IPS-15b (cell line): ENCODE data around the gene USP16.

Experiments used
- H3K27me3 ChIP-seq: one replicate; pipeline ENCODE4 v1.6.1; 2013; ENCODE audit warnings: low read length; ENCODE audit not compliant: control insufficient read depth, insufficient read depth
- H3K36me3 ChIP-seq: one replicate; pipeline ENCODE4 v1.6.1; 2013; ENCODE audit warnings: low read length; ENCODE audit not compliant: control insufficient read depth, insufficient read depth
- H3K4me1 ChIP-seq: one replicate; pipeline ENCODE4 v1.6.1; 2013; ENCODE audit warnings: mild to moderate bottlenecking, low read length; ENCODE audit not compliant: control insufficient read depth, insufficient read depth
- H3K4me3 ChIP-seq: one replicate; pipeline ENCODE4 v1.5.1; 2013; ENCODE audit warnings: low read depth, low read length
- H3K9ac ChIP-seq: one replicate; pipeline ENCODE4 v1.6.1; 2013; ENCODE audit warnings: low read depth, mild to moderate bottlenecking, low read length
- H3K9me3 ChIP-seq: one replicate; pipeline ENCODE4 v1.6.1; 2013; ENCODE audit warnings: mild to moderate bottlenecking, low read length; ENCODE audit not compliant: control insufficient read depth, insufficient read depth

The USP16 gene

DNA sequence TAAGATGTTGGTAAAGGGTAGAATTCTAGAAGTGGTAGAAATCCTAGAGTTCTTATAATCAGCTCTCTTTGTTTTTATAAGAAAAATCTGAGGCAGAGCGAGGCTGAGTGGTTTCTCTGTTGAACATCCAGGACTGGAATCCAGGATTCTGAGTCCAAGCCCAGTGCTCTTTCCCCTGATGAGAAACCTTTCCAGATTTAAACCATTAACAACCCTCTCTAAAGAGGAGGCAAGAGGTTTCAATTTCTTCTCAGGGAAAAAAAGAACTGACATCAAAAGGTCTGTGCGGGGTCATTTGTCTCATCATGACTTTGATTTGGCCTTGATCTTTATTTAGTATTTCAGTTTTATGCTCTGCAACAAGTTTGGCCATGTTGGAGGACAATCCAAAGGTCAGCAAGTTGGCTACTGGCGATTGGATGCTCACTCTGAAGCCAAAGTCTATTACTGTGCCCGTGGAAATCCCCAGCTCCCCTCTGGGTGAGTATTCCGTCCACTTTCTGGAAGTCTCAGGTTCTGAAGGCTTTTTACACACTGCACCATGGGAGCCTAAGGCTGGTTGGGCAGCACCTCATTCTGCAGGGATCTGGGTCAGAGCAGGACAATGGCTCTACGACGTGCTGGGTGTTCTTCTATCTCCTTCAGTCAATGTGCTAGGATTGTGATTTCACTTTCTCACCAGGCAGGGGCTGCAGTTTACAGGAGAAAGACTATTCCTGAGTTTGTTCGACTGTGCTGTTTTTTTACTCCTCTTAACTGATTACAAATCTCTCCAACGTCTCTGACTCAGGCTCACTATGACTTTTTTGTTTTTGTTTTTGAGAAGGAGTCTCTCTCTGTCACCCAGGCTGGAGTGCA, 67.9 kb downstream of the USP16 start:
- no peaks in the 10 kb centered on the region for H3K9me3 ChIP-seq
- no peak overlapping the region for H3K4me3 ChIP-seq
- no peaks in the 10 kb centered on the region for H3K27me3 ChIP-seq
- no peaks in the 10 kb centered on the region for H3K4me1 ChIP-seq
- no peak overlapping the region for H3K9ac ChIP-seq
- no peaks in the 10 kb centered on the region for H3K36me3 ChIP-seq

DNA sequence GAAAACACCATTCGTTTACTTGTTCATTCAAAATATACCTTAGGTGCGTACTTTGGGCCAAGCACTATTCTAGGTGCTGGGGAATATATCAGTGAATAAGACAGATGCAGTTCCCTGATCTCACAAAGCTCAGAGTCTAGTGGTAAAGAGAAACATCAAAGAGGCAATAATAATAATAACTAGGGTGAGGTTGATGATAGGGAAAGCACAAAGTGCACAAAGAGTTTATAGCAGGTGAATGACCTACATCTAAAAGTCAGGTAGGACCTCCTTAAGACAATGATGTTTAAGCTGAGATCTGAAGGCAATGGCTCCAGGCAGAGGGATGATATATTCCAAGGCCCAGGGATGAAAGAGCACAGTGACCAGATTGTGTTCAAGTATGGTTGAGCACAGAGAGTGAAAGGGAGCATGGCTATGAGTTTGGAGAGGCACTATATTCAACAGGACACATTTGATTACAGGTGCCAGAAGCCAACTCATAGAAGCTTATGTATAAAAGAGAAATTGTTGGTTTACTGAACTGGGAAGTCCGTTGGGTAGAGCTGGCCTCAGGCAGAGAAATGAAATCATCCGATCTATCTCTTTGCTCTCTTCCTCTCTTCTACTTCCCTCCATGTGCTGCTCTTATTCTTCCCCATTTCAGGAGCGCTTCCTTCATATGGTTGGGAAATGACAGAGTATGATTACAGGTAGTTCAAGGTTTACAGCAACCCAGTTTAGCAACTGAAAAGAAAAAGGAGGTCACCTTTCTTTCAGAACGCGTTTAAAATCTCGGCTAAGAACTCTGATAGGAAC, 71.9 kb downstream of the USP16 start:
- no peaks in the 10 kb centered on the region for H3K9me3 ChIP-seq
- H3K4me1 ChIP-seq, result no peaks in the 10 kb centered on the region
- H3K9ac ChIP-seq, result no peak overlapping the region
- no peaks in the 10 kb centered on the region for H3K36me3 ChIP-seq
- H3K4me3 ChIP-seq, result no peak overlapping the region
- no peaks in the 10 kb centered on the region for H3K27me3 ChIP-seq

DNA sequence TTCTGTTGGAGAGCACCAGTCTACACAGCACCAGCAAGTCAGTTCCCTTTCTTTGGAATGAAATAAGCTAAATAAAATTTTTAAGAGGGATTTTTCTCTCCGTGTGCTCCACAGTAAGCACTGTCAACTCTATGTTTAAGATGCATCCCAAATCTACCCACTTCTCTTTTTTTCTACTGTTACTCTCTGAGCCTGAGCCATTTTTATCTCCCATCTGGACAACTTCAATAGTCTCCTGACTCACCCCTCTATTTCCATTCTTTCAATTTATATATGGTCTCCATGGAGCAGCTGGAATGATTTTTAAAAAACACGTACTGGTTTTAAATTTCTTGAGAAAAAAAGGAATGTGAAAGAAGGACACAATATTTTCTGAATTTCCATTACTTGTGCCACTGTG, 73.7 kb downstream of the USP16 start:
- no peaks in the 10 kb centered on the region for H3K36me3 ChIP-seq
- H3K9ac ChIP-seq, result no peak overlapping the region
- no peaks in the 10 kb centered on the region for H3K27me3 ChIP-seq
- H3K4me1 ChIP-seq, result no peaks in the 10 kb centered on the region
- H3K4me3 ChIP-seq, result no peak overlapping the region
- H3K9me3 ChIP-seq, result no peaks in the 10 kb centered on the region

DNA sequence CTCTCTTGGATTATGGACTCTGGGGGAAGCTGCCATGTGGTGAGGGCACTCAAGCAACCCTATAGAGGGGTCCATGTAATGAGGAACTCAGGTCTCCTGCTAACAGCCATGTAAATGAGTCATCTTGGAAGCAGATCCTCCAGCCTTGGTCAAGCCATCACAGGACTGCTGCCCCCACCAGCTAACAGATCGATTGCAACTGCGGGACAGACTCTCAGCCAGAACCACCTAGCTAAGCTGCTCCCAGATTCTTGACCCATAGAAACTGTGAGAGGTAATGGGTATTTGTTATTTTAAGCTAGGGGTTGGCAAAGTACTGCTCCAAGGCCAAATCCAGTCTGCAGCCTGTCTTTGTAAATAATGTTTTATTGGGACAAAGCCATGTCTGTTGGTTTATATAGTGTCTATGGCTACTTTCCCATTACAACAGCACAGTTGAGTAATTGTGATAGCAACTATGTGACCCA, 78.4 kb downstream of the USP16 start:
- H3K27me3 ChIP-seq, result no peaks in the 10 kb centered on the region

More for the DNA sequence above, 78.4 kb downstream of the USP16 start:
- H3K36me3 ChIP-seq, result no peaks in the 10 kb centered on the region
- H3K4me1 ChIP-seq, result no peaks in the 10 kb centered on the region
- H3K9me3 ChIP-seq, result no peaks in the 10 kb centered on the region
- no peak overlapping the region for H3K4me3 ChIP-seq
- no peak overlapping the region for H3K9ac ChIP-seq
